Left lung (tissue), 10 donors: ENCODE measurements around the gene RAD21L1. TPM values are rescaled to one million over a fixed set of nuclear protein-coding genes. Genes with fewer than 3 reads are reported as not detected.

Experiments used
- ATAC-seq: fragments of 200-7000 bp; cut with Tn5 transposase; one replicate; pipeline ENCODE4 v1.9.1; 2020; ENCODE audit warnings: moderate library complexity
- DNase-seq, 4 donors: peaks; one replicate each; pipeline ENCODE4 v3.0.0-alpha.2; 2013 to 2020
- H3K27ac ChIP-seq, 2 donors: fragments of 200-600 bp; sonication (generic) in 1 of 2; one replicate each; pipeline versions ENCODE4 v1.5.0 to v1.8.0; 2020 to 2021
- H3K27me3 ChIP-seq, 2 donors: fragments of 200-600 bp; sonication (generic) in 1 of 2; one replicate each; pipeline versions ENCODE4 v1.5.0 to v1.8.0; 2020 to 2021
- H3K36me3 ChIP-seq, 2 donors: fragments of 200-600 bp; sonication (generic) in 1 of 2; one replicate each; pipeline versions ENCODE4 v1.5.0 to v1.8.0; 2020 to 2021
- H3K4me1 ChIP-seq, 2 donors: fragments of 200-600 bp; one replicate each; pipeline ENCODE4 v1.8.0; 2021
- H3K4me3 ChIP-seq, 2 donors: fragments of 200-600 bp; sonication (generic) in 1 of 2; one replicate each; pipeline versions ENCODE4 v1.5.0 to v1.8.0; 2020 to 2021; ENCODE audit warnings: mild to moderate bottlenecking in 1 of 2
- H3K9me3 ChIP-seq, 2 donors: fragments of 200-600 bp; sonication (generic) in 1 of 2; one replicate each; pipeline versions ENCODE4 v1.5.0 to v1.8.0; 2020 to 2021
- CTCF ChIP-seq, 2 donors: fragments of 200-600 bp; sonication (generic) in 1 of 2; IDR thresholded peaks; one replicate each; pipeline versions ENCODE4 v1.5.0 to v1.8.0; 2021; ENCODE audit warnings: antibody characterized with exemption in 2 of 2
- intact Hi-C, 2 donors: fragments of 100-400 bp; cut with DNase I; formaldehyde crosslinking; loops; one replicate each; pipeline versions ENCODE4 v1.11.2 to v1.14.2; 2022
- polyA plus RNA-seq, 6 donors: library from polyadenylated mRNA; unstranded; fragments of 120-200 nt; gene quantifications; one replicate each; pipeline ENCODE4 v1.2.1, GENCODE V29; 2013; ENCODE audit not compliant: insufficient read length in 6 of 6
- total RNA-seq, 2 donors: library from RNA; stranded (reverse); fragmentation: NEBNext Ultra II Directional; extraction: Animal tissue kit (Norgen Biotek cat#: 25700); gene quantifications; one replicate each; pipeline ENCODE4 v1.2.1, GENCODE V29; 2021
- donor health status: DM: no; HTN: yes; CAD: no.
- donor health status: DM: no; HTN: no; CAD: no.

The RAD21L1 gene
- total and polyA plus RNA-seq, 8 donors, result not detected

GRCh38 chr20:1255675-1256074 is 29.8 kb downstream of the RAD21L1 start:
- TF ChIP-seq CTCF (IDR thresholded peaks at IDR 0.05), result no peak
- ATAC-seq (no peak), DNase-seq (no peak)
- H3K36me3 ChIP-seq, result no peaks in the 10 kb centered on the region
- H3K4me3 ChIP-seq, result no peak overlapping the region
- intact Hi-C loops, result no loop called here
- no peaks in the 10 kb centered on the region for H3K4me1 ChIP-seq
- peaks cover 8 to 23% of the 10 kb centered on the region in 2 donors for H3K27me3 ChIP-seq
- H3K9me3 ChIP-seq, result no peaks in the 10 kb centered on the region
- no peak overlapping the region for H3K27ac ChIP-seq

GRCh38 chr20:1263853-1264252 is 38.0 kb downstream of the RAD21L1 start:
- Histone ChIP-seq H3K27ac (no peak overlapping the region), H3K4me3 (no peak overlapping the region), H3K27me3 (peaks cover 0 to 24% of the 10 kb centered on the region in 2 donors), H3K9me3 (no peaks in the 10 kb centered on the region), H3K36me3 (no peaks in the 10 kb centered on the region), H3K4me1 (peaks cover 3 to 20% of the 10 kb centered on the region in 2 donors)
- no peak for ATAC-seq
- no peak for DNase-seq
- no peak for TF ChIP-seq CTCF (IDR thresholded peaks at IDR 0.05)
- intact Hi-C loops, result no loop called here

DNA sequence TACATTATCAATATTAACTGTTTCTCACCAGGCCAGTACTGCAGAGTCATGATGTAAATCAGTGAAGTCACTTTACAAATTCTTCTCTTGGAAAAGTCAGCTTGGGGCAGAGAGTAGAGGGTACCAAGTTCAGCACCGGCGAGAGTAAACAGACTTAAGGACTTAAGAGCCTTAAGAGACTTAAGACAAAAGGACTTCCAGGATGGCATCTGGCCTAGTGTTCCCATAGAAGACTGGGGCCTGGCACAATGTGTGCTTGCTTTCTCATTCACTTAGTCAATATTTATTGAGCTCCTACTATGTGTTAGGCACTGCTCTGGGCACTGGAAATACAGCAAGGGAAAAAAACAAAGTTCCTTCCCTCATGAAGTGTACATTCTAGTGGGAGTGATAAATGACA is 38.9 kb downstream of the RAD21L1 start:
- H3K9me3 ChIP-seq, result no peaks in the 10 kb centered on the region
- peaks cover 3 to 20% of the 10 kb centered on the region in 2 donors for H3K4me1 ChIP-seq
- no peak overlapping the region for H3K4me3 ChIP-seq
- no peaks in the 10 kb centered on the region for H3K36me3 ChIP-seq
- DNase-seq (no peak), ATAC-seq (peak; percentile 65)
- no peak for TF ChIP-seq CTCF (IDR thresholded peaks at IDR 0.05)
- H3K27ac ChIP-seq, result no peak overlapping the region
- intact Hi-C loops, result no loop called here
- H3K27me3 ChIP-seq, result peaks cover 0 to 24% of the 10 kb centered on the region in 2 donors

DNA sequence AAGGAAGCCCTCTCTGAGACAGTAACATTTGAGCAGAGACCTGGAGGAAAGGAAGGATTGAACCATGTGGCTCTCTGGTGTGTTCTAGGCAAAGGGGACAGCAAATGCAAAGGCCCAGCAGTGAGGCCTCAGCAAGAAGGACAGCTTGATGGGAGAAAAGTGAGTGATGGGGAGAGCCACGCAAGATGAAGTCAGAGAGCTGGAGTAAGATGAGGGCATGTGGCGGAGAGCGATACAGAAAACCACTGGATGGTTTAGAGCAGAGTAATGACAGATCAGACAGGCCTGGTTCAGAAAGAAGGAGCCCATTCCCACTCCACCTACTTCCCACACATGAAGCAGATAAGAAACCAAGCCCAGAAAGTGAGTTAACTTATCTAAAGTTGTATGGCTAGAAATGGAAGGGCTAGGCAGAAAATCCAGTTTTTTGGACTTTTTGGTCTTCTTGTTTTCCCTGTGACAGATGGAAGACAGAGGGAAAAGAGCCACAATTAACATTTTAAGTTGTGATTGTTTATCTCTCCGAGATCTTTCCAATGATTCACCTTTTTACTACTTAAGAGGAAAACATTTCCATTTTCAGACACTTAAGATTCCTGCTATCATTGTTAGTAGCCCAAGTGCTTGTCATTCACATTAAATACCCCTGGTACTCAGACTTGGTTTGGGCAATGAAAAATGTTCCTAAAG is 39.5 kb downstream of the RAD21L1 start:
- intact Hi-C loops, result no loop called here
- H3K9me3 ChIP-seq, result no peaks in the 10 kb centered on the region
- H3K27me3 ChIP-seq, result peaks cover 0 to 24% of the 10 kb centered on the region in 2 donors
- H3K27ac ChIP-seq, result no peak overlapping the region
- no peaks in the 10 kb centered on the region for H3K36me3 ChIP-seq
- TF ChIP-seq CTCF (IDR thresholded peaks at IDR 0.05), result no peak
- DNase-seq (no peak), ATAC-seq (no peak)
- H3K4me3 ChIP-seq, result peak overlapping the region; percentile 75 to 80
- peaks cover 3 to 20% of the 10 kb centered on the region in 2 donors for H3K4me1 ChIP-seq

DNA sequence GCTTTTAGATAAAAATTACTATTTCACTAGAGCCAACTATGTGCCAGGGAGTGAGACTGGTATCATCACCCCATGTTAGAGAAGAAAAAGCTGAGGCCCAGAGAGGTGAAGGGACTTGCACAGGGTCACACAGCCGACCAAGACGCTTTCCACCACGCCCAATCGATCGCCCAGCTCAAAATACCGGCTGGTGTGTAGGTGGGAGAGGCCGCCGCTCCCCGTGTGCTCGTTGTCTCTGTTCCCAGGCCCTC is 40.0 kb downstream of the RAD21L1 start:
- Histone ChIP-seq H3K4me3 (peak overlapping the region; percentile 75 to 80), H3K27me3 (peaks cover 0 to 24% of the 10 kb centered on the region in 2 donors), H3K4me1 (peaks cover 3 to 20% of the 10 kb centered on the region in 2 donors), H3K9me3 (no peaks in the 10 kb centered on the region), H3K36me3 (no peaks in the 10 kb centered on the region), H3K27ac (no peak overlapping the region)
- ATAC-seq, result no peak
- intact Hi-C loops, result no loop called here
- DNase-seq, result no peak
- no peak for TF ChIP-seq CTCF (IDR thresholded peaks at IDR 0.05)
